Panc1 (cell line): ENCODE data around the gene GRAMD2A. TPM values are rescaled to one million over a fixed set of nuclear protein-coding genes. Genes with fewer than 3 reads are reported as not detected.

Experiments
- ATAC-seq: fragments of 200-7000 bp; cut with Tn5 transposase; 2 replicates; pipeline ENCODE4 v1.9.1; 2020; ENCODE audit warnings: mild to moderate bottlenecking, moderate library complexity
- BruUV-seq: library from RNA; stranded (reverse); fragments of 400-500 nt; replicated peaks from 2 replicates; lab custom pipeline; 2021; lab: Mats Ljungman, UMichigan
- CTCF ChIA-PET: fragments of 300-600 bp; sonication (Branson Sonifier 250); formaldehyde crosslinking; loops from one replicate; lab custom pipeline; 2022; ENCODE audit warnings: antibody characterized with exemption; lab: Charles Lee
- POLR2A ChIA-PET: fragments of 300-600 bp; sonication (Branson Sonifier 250); formaldehyde crosslinking; loops from one replicate; lab custom pipeline; 2022; ENCODE audit warnings: antibody characterized with exemption; lab: Charles Lee
- DNase-seq: peaks from one replicate; pipeline ENCODE4 v3.0.0-alpha.2; 2010; ENCODE audit warnings: low read depth, low spot score
- H3K27ac ChIP-seq: 2 replicates; pipeline ENCODE4 v1.5.1; 2011; ENCODE audit warnings: mild to moderate bottlenecking, low read length, inconsistent platforms
- H3K27me3 ChIP-seq: fragments of 200-500 bp; sonication (Bioruptor generic); 2 replicates; pipeline ENCODE4 v1.6.0; 2014; ENCODE audit warnings: low read length, inconsistent platforms; ENCODE audit not compliant: control insufficient read depth, insufficient read depth
- H3K36me3 ChIP-seq: fragments of 200-500 bp; sonication (Bioruptor generic); 2 replicates; pipeline ENCODE4 v1.5.1; 2014; ENCODE audit warnings: inconsistent platforms, mild to moderate bottlenecking, low read length, moderate library complexity; ENCODE audit not compliant: control insufficient read depth, insufficient read depth
- H3K4me1 ChIP-seq: 2 replicates; pipeline ENCODE4 v1.5.1; 2011; ENCODE audit warnings: inconsistent platforms, mild to moderate bottlenecking, low read length, moderate library complexity; ENCODE audit not compliant: control insufficient read depth, insufficient read depth
- H3K4me3 ChIP-seq, 2 experiments: 2 replicates each; pipeline ENCODE4 v1.5.1; 2011 to 2012; ENCODE audit warnings: low read depth in 2 of 2, low read length in 2 of 2, mild to moderate bottlenecking in 2 of 2, inconsistent platforms in 1 of 2, moderate library complexity in 1 of 2
- H3K9me3 ChIP-seq: fragments of 200-500 bp; sonication (Bioruptor generic); 2 replicates; pipeline ENCODE4 v1.5.1; 2014; ENCODE audit warnings: low read depth, mild to moderate bottlenecking, inconsistent platforms, low read length, moderate library complexity; ENCODE audit not compliant: control insufficient read depth, insufficient read depth
- POLR2AphosphoS5 ChIP-seq: IDR thresholded peaks from 2 replicates; pipeline ENCODE4 v1.6.1; 2012; ENCODE audit warnings: mild to moderate bottlenecking, low read depth, low read length, moderate library complexity
- SIN3A ChIP-seq: IDR thresholded peaks from 2 replicates; pipeline ENCODE4 v1.6.1; 2012; ENCODE audit warnings: low read depth, mild to moderate bottlenecking, low read length, moderate library complexity, borderline replicate concordance; ENCODE audit not compliant: insufficient read depth
- TCF7L2 ChIP-seq: IDR thresholded peaks from 2 replicates; pipeline ENCODE4 v1.6.1; 2011; ENCODE audit warnings: mild to moderate bottlenecking, low read depth, low read length, inconsistent platforms
- in situ Hi-C: cut with HindIII; loops from 2 replicates; pipeline ENCODE4 v1.10.0; 2016; ENCODE audit warnings: low sequenced_read_pairs, low pct_unique_long_range_greater_than_20kb
- intact Hi-C: fragments of 100-400 bp; cut with micrococcal nuclease; formaldehyde crosslinking; loops from one replicate; pipeline ENCODE4 v1.10.0; 2022; ENCODE audit not compliant: unreplicated experiment
- total RNA-seq: library from RNA; stranded (reverse); gene quantifications from one replicate; pipeline ENCODE4 v1.2.1, GENCODE V29; 2021; ENCODE audit not compliant: unreplicated experiment
- TF ChIP-seq, protein P1 (sequence below), 2 experiments: IDR thresholded peaks; 2 replicates each; pipeline ENCODE4 v1.6.1; 2011 to 2012; ENCODE audit warnings: low read depth in 2 of 2, control low read depth in 1 of 2, low read length in 1 of 2, mild to moderate bottlenecking in 1 of 2, moderate library complexity in 1 of 2; ENCODE audit not compliant: insufficient read depth in 1 of 2
- TF ChIP-seq, protein P2 (sequence below): fragments of 450-650 bp; IDR thresholded peaks from 2 replicates; pipeline ENCODE4 v1.5.1; 2017; ENCODE audit warnings: mild to moderate bottlenecking

The GRAMD2A gene
- total RNA-seq, 1 experiment from 2014 or later = 1.3 TPM

DNA sequence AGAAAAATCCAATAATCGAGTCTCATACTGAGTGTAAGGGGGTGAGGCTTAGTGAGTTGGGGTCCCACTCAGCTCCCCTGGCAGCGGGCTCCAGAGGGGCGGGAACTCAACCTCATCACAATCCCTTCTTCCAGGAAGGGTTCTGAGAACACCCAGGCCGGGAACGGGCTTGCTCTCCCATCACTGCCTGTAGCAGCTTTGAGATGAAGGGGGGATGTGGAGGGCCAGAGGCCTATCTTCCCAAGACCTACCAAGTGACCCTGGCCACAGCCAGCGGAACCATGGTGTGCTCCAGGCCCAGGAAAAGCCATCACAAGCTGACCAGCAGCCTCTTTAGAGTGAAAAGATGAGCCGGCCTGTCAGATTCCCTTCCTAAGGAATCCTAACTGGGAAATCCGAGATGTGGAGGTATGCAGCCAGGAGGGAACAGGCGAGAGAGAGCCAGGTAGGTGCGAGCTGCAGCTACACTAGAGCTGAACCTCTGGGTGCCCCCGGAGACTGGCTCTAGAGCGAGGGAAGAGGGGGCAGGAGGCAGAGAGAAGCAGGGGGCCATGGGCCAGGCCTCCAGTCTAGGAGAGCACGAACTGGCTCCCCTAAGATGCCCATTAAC is 18.5 kb downstream of the GRAMD2A start:
- Histone ChIP-seq H3K36me3 (no peaks in the 10 kb centered on the region), H3K9me3 (no peaks in the 10 kb centered on the region), H3K27ac (no peak overlapping the region), H3K4me3 (no peak overlapping the region), H3K27me3 (no peaks in the 10 kb centered on the region), H3K4me1 (no peaks in the 10 kb centered on the region)
- POLR2A ChIA-PET = interaction anchor here (0.5 kb wide), 1 partner anchor 507 kb away, joined by 4 read pairs; the partner anchor contains the start of genes BBS4 and HIGD2B
- CTCF ChIA-PET = no interaction called here
- intact Hi-C loops (no loop called here), in situ Hi-C loops (no loop called here)
- BruUV-seq = no TSS peak
- ATAC-seq = no peak
- no peak for TF ChIP-seq POLR2AphosphoS5
- TF ChIP-seq, protein P1, sequence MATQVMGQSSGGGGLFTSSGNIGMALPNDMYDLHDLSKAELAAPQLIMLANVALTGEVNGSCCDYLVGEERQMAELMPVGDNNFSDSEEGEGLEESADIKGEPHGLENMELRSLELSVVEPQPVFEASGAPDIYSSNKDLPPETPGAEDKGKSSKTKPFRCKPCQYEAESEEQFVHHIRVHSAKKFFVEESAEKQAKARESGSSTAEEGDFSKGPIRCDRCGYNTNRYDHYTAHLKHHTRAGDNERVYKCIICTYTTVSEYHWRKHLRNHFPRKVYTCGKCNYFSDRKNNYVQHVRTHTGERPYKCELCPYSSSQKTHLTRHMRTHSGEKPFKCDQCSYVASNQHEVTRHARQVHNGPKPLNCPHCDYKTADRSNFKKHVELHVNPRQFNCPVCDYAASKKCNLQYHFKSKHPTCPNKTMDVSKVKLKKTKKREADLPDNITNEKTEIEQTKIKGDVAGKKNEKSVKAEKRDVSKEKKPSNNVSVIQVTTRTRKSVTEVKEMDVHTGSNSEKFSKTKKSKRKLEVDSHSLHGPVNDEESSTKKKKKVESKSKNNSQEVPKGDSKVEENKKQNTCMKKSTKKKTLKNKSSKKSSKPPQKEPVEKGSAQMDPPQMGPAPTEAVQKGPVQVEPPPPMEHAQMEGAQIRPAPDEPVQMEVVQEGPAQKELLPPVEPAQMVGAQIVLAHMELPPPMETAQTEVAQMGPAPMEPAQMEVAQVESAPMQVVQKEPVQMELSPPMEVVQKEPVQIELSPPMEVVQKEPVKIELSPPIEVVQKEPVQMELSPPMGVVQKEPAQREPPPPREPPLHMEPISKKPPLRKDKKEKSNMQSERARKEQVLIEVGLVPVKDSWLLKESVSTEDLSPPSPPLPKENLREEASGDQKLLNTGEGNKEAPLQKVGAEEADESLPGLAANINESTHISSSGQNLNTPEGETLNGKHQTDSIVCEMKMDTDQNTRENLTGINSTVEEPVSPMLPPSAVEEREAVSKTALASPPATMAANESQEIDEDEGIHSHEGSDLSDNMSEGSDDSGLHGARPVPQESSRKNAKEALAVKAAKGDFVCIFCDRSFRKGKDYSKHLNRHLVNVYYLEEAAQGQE (IDR thresholded peaks at IDR 0.05; ENCODE audit: insufficient read depth in 1 of 2, low read depth in 2 of 2, low read length in 1 of 2) = no peak
- TF ChIP-seq, protein P2, sequence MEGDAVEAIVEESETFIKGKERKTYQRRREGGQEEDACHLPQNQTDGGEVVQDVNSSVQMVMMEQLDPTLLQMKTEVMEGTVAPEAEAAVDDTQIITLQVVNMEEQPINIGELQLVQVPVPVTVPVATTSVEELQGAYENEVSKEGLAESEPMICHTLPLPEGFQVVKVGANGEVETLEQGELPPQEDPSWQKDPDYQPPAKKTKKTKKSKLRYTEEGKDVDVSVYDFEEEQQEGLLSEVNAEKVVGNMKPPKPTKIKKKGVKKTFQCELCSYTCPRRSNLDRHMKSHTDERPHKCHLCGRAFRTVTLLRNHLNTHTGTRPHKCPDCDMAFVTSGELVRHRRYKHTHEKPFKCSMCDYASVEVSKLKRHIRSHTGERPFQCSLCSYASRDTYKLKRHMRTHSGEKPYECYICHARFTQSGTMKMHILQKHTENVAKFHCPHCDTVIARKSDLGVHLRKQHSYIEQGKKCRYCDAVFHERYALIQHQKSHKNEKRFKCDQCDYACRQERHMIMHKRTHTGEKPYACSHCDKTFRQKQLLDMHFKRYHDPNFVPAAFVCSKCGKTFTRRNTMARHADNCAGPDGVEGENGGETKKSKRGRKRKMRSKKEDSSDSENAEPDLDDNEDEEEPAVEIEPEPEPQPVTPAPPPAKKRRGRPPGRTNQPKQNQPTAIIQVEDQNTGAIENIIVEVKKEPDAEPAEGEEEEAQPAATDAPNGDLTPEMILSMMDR = no peak
- TF ChIP-seq TCF7L2 = no peak
- TF ChIP-seq SIN3A = no peak
- no peak for DNase-seq

GRCh38 chr15:72176743-72177142 is 20.8 kb downstream of the GRAMD2A start:
- intact Hi-C loops (no loop called here), in situ Hi-C loops (no loop called here)
- Histone ChIP-seq H3K27ac (no peak overlapping the region), H3K4me3 (no peak overlapping the region), H3K9me3 (no peaks in the 10 kb centered on the region), H3K36me3 (no peaks in the 10 kb centered on the region), H3K27me3 (no peaks in the 10 kb centered on the region), H3K4me1 (no peaks in the 10 kb centered on the region)
- TF ChIP-seq SIN3A (no peak), POLR2AphosphoS5 (no peak), TCF7L2 (no peak)
- TF ChIP-seq, protein P2 = no peak
- TF ChIP-seq, protein P1 (IDR thresholded peaks at IDR 0.05; ENCODE audit: insufficient read depth in 1 of 2, low read depth in 2 of 2, low read length in 1 of 2) = no peak
- ChIA-PET POLR2A (interaction anchor here (0.7 kb wide), 1 partner anchor 23 kb away, joined by 12 read pairs; no protein-coding TSS in a partner anchor), CTCF (interaction anchor here (0.7 kb wide), 1 partner anchor 65 kb away, joined by 12 read pairs; no protein-coding TSS in a partner anchor)
- DNase-seq = no peak
- ATAC-seq = no peak
- no TSS peak for BruUV-seq
